CD4-positive, alpha-beta T cell treated with Interleukin-2 at 100 ng/mL for 4 hours (primary cell): ENCODE results near the gene VWF.
A peak's percentile ranks its signal among the peaks of the same experiment; 100 is the strongest.
"Not testable (repeated sequence)": the region's sequence is repeated elsewhere in the genome, so short reads cannot be mapped to it uniquely, and the experiment has no call there.

Experiments used
- DNase-seq: peaks from one replicate; pipeline ENCODE4 v3.0.0-alpha.2; 2020; ENCODE audit warnings: low spot score

Gene VWF

DNA sequence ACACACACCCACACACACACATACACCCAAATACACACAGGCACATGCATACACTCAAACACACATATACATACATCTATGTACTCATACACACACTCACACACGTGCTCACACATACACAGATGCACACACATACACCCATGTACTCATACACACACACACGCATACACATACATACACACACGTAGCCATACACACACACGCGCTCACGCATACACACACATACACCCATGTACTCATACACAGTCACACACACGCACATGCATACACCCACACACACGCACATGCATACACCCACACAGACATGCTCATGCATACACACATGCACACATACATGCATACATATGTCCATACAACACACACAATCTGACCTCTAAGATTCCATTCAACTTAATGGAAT lies 91.7 kb downstream of the VWF start:
- no peak for DNase-seq

DNA sequence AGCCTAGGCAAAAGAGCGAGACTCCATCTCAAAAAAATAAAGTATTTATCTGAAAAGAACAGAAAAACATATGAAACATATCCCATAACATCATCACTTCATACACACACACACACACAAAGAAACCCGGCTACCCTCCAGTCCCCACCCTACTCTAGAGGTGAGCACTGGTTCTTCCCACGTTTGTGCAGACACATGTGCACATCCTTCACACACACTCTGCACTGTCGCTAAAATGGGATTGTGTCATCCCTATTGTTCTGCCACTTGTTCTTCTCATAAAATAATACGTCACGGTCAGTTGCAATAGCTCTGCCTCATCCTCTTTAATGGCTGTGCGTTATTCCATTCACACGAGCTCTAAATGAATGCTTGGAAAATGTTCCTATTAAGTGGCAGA lies 93.5 kb downstream of the VWF start:
- DNase-seq: no peak

DNA sequence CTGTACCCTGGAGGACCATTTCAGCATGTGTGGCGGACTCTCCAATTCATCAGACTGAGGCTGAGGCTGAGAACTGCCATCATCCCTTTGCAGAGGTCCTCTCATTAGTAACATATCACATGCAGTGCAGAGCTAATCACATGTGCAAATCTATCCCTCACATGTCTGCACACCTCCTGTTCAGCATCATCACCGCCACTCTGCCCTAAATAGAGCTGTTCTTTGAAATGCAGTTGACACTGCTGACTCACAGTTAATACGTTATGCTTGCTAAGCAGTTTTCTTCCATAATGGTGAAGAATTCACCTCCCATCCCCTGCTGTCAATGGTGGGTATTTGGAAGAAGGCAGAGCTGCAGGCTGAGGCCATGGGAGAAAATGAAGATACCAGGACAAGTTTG lies 94.4 kb downstream of the VWF start:
- no peak for DNase-seq

DNA sequence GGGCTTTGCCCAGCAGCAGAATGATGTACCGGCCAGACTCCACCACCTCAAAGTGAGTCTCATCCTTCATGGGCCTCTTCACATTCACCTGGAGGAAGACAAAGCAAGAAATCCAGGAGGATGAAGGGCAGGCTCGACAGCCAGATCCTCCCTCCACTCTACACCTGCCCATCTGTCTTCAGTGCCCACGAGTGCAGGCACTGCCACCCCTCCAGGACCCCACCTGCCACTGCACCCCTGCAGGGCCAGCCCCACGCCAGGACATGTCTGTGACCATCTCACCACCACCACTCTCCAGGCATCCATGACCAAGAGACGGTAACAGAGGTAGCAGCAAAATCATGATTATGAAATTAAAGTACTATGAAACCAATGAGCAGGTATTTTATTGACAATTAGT lies 95.1 kb downstream of the VWF start:
- no peak for DNase-seq

DNA sequence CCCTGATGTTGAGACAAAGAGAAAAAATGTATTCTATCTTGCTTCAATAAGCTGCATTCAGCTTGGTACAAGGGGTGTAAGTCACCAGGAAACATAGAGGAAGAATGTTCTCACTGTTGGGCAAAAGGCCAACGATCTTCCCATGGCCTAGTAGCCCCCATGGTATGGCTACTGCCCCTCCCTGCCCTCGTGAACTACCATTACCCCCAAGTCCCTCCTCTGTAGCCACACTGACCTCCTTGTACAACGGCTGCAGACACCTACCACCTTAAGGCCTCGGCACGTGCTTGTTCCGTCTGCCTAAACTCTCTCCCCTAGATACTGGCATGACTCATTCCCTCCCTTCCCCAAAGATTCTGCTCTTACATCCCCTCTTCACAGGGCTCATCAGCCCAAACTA lies 97.5 kb downstream of the VWF start:
- DNase-seq: no peak

DNA sequence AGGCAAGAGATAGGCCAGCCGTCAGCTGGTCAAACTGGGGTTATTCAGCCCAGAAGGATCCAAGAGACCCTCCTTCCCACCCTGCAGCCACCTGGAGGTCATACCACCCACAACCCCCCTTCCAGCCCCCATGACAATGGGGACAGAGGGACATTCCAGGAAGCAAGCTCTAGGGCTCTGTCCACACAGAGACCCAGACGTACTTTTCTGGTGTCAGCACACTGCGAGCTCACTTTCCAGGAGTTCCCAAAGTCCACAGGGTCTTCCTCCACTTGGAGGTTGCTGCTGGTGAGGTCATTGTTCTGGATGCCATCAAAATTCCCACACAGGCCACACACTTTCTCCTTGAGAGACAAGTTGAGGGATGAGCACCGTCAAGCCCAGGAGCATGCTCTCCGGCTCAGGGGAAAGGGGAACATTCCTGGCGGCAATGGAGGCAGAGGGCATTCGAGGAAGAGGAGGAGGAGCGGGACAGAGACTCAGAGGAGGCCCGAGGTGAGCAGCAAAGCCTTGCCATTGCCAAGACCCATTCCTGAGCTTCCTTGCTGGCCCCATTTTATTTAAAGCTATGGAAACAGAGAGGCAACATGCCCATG lies 98.7 kb downstream of the VWF start:
- not testable (repeated sequence) for DNase-seq

DNA sequence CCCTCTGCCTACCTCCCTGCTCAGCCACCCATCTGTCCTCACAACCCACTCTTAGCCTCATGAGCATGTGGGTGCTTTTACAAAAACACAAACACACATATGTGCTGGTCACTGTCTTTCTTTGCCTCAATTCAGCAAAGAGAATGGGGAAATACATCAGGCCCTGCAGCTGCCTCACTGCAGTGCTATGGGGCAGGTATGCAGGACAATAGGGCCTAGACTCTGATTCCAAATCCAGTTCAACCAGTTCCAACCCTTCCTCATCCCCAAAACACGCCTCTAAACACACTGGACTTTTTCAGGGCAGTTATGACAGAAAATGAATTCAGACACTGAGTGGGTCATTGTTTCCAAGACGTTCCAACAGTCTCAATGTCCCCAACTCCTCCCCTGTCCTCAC lies 100.4 kb downstream of the VWF start:
- not testable (repeated sequence) for DNase-seq

DNA sequence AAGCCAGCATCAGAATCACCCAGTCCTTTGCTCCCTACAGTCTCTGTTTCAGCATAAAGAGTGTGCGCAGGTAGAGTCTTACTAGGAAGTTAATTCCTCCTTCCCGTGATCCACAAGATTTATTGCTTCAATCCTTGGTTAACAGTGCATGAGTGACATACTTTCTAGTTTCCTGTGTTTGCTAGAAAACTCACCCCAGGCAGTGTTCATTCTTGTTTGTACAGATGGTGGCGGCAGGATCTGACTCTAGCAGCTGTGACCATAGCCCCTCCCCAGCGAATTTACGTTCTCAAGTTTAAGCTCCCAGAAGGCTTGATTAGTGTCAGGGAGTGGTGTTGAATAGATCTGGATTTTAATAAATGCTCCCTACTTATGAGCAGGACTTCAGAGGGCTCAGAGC lies 103.5 kb downstream of the VWF start:
- no peak for DNase-seq

DNA sequence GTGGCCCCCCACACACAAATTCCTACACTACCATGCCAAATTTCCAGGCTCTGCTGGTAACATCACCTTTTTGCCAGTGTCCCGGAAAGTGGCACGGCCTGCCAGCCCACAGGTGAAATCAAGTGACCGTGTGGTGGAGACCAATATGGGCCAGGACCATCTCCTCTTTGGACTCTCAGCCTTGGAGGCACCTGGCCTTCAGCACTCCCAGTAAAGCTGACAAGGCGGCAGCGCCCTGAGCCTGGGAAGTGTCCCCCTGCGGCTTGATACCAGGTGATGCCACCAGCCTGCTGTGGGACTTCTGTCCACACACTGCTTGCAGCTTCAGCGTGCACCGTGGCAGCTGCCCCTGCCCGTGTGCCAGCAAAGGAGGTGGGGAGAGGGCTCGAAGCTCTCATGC lies 104.0 kb downstream of the VWF start:
- DNase-seq: not testable (repeated sequence)

DNA sequence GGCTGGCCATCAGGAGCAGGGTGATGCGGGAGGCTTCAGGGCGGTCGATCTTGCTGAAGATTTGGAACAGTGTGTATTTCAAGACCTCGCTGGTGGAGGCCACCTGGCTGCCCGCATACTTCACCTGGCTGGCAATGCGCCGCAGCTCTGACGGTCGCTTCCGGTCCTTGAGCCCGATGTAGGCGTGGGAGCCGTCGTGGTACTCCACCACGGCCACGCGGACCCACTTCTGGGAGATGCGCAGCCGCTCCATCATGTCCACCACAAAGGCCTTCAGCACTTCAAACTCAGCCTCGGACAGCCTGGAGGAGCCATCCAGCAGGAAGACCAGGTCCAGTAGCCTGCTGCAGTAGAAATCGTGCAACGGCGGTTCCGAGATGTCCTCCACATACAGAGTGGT lies 105.2 kb downstream of the VWF start:
- not testable (repeated sequence) for DNase-seq

DNA sequence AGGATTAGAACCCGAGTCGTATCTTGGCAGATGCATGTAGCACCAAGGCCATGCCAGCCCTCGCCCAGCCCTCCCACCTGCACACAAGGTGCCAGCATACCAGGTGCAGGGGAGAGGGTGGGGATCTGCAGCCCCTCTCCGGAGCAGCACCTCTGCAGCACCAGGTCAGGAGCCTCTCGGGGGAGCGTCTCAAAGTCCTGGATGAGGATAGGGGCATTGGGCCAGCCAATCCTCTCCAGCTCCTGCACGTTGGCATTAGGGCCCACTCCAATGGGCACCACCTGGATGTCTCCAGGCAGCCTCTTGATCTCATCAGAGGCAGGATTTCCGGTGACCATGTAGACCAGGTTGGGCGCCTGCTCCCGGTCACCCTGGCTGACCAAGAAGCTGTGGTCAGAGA lies 106.2 kb downstream of the VWF start:
- no peak for DNase-seq

DNA sequence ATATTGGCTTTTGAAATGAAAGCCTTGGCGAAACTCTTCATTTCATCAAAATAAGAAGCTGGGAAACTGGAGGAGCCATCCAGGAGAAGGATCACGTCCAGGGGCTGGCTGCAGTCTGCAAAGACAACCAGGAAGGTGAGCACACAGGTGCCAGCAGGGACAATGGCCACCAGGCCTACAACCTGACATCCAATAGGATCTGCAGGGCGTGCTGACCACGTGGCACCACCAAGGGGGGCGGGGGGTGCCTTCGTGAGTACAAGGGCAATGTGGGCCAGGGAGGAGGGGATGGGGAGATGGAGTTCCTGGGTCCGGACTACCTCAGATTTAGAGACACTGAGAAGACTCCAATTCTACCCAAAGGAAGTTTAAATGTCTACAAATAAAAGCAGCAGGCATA lies 107.7 kb downstream of the VWF start:
- DNase-seq: no peak

DNA sequence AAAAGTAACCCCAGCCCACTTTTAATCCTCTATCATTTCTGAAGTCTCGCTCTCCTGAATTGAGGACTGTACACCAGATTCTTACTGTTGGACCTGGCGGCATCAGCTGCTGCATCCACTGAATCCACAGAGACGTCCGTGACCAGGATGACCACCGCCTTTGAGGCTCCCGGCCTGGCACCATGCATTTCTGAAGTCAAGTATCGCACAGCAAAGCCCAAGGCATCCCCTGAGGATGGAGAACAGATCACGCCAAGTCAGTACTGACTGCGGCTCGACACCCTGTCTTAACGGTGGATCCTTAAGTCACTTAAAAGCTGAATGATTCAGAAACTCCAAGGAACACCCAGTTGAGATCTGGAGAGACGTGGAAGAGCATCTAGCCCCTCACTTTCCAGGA lies 108.5 kb downstream of the VWF start:
- DNase-seq: not testable (repeated sequence)

DNA sequence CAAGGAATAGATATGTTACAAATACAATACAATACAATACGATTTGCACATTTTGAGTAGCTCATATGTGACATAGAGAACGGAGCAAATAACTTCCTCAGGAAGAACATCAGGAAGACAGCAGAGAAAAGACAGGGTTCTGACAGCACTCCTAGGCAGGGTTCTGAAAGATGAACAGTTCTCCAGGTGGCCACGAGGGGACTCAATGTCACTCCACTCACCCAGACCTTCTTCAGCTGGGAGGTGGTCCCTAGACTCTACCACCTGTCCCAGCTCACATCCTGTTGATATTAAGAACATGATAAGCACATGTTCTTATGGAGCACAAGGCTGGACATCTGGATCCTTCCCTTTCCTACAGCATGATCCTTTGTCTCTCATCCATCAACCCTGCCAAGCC lies 109.2 kb downstream of the VWF start:
- DNase-seq: not testable (repeated sequence)

DNA sequence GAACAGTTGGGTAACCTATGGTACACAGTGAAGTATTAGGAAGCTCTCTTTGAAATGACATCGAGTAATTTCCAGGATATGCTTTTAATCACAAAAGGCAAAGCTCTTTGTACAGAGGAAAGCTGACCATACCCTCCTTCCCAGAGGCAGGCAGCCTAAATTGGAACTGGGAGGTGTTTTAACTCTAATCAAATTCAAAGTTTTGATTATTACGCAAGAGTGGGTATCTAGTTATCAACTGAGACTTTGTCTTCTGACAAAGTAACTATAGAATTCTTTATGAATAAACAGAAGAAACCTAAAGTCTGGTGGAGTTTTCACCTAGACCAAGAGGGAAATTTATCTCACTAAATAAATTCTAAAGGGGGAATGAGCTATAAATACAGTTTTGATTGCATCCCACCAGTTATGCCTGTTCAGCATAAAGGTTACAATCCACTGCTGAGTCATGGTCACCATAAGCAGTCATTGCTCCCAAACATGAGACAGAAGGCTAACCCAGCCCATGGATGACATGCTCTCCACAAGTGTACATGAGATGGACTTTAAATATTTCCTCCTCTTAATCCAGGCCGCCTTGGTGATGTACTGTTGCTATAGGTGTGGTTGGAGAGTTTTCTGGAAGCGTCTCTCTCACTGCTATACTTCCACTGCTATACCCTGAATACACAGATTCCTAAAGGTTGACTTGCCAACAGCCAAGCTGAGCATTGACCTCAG lies 113.7 kb downstream of the VWF start:
- not testable (repeated sequence) for DNase-seq

DNA sequence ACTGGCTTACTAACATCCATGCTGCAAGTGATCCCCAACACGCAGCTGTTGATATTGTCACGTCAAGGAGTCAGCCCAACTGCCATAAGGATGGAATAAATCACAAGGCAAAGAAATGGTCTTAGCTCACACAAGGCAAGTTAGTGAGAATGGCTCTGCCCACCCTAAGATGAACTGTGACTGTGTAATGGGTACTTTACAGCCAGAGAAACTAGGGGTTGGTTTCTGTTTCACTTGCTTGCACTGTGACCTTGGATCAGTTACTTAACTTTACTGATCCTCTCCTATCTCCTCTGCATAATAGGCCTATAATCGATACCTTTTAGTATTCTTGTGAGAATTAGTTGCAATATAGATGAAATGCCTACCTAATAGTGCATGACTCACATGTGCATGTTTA lies 127.2 kb downstream of the VWF start:
- DNase-seq: no peak

DNA sequence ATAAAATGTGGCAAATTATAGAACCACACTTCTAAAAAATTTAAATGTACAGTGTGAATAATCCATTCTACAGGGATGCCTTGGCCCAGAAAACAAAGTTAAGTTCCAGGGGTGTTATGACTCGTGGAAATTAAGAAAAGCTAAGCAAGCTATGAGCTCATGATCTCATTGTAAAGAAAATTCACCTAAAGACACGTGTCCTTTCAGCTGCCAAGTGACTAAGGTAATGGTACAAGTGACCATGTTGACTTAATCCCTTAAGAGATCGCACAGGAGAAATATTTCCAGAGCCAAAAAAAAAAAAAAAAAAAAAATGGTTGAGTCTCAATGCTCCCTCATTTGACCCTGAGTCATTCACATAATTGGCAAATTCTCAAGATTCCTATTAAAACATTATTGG lies 128.0 kb downstream of the VWF start:
- DNase-seq: no peak

DNA sequence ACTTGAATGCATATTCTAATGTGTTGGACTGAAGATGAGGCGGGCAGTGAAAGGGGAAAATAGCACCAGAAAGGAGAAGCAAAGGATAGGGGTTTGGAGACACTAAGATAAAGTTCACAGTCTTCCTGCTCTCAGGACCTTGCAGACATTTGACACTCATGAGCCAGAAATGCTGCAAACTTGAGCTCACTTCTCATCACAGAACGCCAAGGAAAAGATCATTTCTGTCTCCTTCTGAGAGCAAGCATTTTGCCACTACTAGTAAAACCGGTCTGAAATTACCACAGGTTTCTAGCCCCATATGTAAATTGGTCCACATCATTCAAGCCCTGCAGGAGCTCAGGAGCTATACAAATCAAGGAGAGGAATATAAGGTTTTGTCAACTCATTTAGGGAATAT lies 134.8 kb downstream of the VWF start:
- no peak for DNase-seq

DNA sequence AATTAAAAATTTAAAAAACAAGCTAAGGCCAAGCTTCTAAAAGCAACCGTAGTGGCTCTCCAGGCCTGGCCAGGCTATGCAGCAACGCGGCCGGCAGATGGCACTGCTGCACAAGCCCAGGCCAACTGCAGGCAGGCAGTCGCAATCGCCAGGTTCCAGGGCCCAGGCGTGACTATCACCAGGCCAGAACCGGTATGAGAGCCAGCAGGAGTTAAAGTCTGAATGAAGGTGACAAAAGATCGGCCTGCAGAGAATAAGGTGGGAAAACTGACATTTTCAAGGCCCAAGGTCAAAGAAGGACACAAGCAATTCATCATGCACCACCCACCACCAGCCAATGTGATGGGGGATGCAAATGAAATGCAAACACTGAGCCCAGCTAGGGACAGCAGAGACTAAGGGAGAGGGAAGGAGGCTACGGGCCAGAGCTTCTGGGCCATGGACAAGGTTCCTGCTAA lies 135.8 kb downstream of the VWF start:
- DNase-seq: peak; percentile 52

DNA sequence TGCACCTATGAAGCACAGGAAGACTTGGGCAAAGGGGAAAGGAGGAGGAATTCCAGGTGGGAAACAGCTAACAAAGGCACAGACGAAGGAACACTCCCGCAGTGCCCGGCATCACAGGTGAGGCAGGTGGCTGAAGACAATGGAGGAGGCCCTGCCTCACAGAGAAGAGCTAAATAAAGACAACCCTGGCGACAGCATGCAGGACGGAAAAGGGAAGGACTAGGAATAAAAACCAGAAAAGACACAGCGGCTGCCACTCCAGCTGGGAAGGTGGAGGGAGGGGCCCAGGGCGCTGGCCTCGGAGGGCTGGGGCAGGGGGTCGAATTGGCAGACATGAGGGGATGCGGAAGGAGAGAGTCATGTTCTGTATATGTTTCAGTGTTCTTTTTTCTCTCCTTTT lies 136.4 kb downstream of the VWF start:
- no peak for DNase-seq

DNA sequence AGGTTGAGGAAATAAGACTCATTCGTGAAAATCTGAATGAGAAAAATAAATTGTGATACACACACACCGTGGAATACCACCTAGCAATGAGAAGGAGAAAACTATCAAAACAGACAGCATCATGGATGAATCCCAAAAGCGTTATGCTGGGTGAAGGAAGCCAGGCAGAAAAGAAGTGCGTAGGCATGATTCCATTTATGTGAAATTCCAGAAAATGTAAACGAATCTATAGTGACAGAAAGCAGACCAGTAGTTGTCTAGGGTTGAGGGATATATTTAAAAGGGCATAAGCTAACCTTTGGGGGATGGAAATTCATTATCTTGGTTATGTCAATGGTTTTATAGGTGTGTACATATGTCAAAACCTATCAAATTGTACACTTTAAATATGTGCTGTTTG lies 136.9 kb downstream of the VWF start:
- DNase-seq: no peak

DNA sequence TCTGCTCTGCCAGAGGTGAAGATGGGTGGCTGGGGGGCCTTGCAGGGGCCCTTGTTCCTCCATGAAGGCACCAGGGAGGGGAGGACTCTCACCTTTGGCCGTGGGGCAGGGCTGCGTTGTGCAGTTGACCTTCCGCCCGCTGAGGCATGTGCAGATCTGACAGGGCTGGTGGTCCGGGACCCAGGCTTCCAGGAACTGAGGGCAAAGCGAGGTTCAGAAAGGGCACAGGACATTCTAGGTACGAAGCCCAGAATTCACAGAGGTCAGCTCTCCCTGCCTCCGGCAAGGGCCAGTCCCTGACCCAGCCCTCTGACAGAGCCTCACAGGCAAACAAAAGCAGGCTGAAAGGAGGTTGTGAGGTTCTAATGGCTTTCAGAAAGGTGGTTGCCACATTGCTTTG lies 139.0 kb downstream of the VWF start:
- DNase-seq: no peak

DNA sequence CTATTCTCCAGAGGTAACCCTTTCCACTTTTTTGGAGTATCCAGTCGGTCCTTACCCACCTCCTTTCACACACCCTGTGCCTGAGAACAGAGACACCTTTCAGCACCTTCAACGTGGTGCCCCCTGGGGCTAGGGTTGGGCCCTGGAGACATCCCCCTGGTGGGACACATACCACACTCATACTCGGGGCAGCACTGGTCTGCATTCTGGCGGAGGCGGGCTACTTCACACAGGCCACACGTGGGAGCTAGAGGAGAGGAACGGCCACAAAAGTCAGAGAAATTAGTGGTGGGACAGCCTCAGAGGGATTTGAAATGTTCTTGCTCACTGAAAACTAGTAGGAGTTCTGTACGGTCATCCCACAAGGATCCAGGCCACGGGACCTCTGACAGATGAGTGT lies 139.6 kb downstream of the VWF start:
- DNase-seq: no peak

DNA sequence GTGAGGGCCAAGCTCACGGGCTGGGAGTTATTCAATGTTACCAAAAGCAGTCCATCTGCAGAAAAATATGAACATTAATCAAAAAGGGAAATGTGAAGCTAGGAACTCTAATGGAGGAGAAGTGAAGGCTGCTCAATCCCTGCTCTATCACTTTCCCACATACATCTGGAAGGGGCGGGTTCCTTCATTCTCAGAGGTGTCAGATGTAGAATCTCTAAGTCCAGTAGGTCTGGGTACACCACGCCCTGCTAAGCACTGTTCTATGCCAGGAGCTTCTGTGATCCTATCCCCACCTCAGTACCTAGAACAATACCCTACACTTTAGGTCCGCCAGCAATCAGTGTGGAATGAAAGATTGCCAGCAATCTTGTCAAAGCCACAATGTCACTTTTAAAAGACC lies 142.4 kb downstream of the VWF start:
- DNase-seq: no peak
